Limb (tissue), 2 donors: ENCODE data around the gene TJAP1.

Source experiments
- DNase-seq, 2 donors: peaks; one replicate each; pipeline ENCODE4 v3.0.0-alpha.2; 2016; ENCODE audit errors: extremely low spot score in 2 of 2

TJAP1 gene, protein sequence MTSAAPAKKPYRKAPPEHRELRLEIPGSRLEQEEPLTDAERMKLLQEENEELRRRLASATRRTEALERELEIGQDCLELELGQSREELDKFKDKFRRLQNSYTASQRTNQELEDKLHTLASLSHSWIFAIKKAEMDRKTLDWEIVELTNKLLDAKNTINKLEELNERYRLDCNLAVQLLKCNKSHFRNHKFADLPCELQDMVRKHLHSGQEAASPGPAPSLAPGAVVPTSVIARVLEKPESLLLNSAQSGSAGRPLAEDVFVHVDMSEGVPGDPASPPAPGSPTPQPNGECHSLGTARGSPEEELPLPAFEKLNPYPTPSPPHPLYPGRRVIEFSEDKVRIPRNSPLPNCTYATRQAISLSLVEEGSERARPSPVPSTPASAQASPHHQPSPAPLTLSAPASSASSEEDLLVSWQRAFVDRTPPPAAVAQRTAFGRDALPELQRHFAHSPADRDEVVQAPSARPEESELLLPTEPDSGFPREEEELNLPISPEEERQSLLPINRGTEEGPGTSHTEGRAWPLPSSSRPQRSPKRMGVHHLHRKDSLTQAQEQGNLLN

DNA sequence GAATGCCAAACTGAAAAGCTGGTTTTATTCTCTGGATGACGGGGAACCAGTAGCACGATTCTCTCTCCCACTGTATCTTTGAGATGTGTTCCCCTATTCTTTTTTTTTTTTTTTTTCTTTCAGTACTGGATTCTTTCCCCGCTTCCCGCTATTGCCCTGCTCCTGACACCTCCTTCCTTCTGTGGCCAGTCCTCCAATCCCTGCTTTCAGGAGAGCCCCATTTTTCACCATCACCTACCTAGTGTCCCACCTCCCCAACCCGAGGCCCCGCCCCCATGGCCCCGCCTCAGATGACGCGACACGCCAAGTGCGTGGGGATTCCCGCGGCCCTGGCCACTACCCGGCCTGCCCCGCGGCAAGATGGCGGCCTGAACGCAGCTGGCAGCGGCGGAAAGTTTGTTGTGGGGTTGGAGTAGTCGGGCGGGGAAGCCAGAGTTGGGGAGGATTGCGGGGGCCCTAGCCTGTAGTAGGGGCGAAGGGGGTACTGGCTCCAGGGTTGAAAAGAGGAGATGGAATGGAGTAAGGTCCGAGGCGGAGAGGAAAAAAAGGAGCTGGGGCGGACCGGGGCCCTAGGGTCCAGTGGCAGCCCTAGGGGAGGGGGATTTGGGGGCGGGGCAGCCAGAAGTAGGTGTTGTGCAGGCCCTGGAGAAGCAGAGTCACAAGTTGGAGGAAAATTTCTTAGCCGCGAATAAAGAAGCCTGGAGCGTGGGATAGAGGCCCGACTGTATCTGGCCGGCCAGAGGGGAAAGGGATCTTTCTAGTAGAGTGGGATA lies at the start of gene TJAP1:
Gene TJAP1, plus strand, starts transcription at position 336 of the 773 bp plus-strand sequence. CDS start 21,432 bp downstream, outside the sequence.
- peak; percentile 85 to 99 for DNase-seq

DNA sequence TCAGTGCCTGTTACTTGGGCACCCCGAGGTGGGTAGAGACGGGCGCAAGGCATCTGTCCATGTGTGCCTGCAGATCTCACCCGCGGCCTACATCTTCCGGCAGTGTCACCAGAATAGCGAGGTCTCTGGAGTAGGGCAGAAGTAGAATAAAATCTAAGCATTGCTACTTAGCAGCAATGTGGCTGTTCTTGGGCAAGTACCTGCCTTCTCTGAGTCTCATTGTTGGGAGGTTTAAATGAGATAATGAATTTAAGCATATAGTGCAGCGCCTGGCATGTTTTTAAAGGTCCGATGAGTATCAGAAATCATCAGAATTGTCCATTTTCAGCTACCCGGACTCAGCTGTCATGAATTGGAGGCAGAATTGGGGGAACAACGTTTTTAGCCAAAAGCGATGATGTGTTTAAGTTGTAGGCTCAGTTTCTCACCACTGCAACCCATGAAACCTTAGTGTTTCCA lies 49.2 kb upstream of the TJAP1 start:
- no peak for DNase-seq

DNA sequence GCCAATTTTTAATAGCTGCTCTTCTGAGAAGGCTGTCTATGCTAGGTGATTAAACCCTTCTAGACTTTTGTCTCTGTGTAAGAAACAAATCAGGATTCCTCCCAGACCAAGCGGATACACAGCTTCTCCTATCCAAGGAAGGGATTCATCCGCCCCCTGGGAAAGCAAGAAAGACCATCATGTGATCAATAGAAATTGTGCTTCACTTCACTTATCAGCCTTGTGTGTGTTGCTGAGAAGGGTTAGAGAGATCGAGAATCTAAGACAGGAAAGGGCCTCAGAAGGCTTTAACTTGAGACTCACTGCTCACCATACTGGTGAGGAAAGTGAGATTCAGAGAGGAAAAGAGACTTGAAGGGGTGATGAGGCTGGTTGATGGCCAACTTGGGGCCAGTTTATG lies 48.5 kb upstream of the TJAP1 start:
- no peak for DNase-seq

DNA sequence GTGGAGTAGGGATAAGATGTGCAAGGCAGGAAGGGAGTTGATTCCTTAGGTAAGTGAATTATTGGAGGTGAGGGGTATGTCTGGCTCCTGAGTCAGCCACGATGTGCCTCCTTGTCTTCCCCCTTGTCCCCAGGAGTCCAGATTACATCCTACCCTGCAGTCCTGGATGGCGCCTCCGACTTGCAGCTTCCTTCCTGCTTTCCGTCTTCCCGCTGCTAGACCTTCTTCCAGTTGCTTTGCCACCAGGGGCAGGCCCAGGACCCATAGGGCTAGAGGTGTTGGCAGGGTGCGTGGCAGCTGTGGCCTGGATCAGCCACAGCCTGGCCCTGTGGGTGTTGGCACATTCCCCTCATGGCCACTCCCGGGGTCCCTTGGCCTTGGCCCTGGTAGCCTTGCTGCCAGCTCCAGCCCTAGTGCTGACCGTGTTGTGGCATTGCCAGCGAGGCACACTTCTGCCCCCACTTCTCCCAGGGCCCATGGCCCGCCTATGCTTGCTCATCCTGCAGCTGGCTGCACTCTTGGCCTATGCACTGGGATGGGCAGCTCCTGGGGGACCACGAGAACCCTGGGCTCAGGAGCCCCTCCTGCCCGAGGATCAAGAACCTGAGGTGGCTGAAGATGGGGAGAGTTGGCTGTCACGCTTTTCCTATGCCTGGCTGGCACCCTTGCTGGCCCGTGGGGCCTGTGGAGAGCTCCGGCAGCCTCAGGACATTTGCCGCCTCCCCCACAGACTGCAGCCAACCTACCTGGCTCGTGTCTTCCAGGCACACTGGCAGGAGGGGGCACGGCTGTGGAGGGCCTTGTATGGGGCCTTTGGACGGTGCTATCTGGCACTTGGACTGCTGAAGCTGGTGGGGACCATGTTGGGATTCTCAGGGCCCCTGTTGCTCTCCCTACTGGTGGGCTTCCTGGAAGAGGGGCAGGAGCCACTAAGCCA lies 45.1 kb upstream of the TJAP1 start:
- DNase-seq = no peak

DNA sequence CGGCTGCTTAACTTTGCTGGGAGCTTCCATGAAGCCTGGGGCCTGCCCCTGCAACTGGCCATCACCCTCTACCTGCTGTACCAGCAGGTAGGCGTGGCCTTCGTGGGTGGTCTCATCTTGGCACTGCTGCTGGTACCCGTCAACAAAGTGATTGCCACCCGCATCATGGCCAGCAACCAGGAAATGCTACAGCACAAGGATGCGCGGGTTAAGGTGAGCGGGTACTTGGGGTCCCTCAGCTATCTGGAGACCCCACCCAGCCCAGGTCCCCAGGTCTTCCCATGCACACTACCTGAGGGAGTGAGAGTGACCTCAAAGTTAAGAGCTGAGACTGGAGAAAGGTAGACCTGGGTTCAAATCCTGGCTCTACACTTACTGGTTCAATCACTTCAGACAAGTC lies 44.2 kb upstream of the TJAP1 start:
- no peak for DNase-seq

DNA sequence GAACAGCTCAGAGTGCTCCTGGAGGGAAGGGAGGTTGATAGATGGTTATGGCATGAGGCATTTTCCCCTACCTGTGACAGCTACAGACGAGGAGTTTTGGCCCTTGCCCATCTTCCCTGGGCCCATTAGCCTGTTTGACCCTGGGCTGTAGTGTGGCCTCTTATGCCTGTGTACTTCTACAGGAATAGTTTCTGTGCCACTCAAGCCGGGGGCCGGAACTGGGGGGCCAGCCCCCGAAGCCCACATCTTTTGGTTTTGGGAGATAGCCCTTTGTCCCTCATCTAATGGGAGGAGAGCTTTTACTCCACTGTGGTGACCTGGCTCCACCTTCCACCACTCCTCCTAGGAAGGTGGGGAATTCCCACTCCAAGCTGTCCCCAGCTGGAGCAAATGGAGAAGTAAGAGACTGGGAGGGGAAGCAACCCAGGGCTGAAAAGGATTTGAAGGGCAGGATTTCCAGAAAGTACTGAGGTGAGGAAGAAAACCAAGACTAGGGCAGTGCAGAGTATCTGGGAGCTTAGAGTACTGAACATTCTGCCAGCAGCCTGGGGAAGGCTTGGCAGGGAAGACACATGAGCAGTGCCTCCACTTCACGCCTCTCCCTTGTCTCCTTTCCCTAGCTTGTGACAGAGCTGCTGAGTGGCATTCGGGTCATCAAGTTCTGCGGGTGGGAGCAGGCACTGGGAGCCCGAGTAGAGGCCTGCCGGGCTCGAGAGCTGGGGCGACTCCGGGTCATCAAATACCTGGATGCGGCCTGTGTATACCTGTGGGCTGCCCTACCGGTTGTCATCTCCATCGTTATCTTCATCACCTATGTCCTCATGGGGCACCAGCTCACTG lies 43.1 kb upstream of the TJAP1 start:
- DNase-seq = no peak

DNA sequence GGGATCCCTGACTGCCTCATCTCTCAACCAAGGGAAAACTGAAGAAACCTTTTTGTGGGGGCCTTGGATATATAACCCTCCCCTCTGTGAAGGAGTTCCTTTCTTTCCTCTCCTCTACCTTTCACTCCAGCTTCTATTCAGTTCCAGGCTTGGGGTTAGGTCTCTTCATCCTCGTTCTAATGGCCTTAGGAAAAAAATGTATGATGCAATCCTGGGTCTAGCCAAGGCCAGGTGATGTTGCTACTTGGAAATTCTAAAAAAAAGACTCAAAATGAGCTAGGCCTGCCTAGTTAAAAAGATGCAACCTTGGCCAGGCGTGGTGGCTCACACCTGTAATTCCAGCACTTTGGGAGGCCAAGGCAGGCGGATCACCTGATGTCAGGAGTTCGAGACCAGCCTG lies 42.4 kb upstream of the TJAP1 start:
- DNase-seq = no peak

DNA sequence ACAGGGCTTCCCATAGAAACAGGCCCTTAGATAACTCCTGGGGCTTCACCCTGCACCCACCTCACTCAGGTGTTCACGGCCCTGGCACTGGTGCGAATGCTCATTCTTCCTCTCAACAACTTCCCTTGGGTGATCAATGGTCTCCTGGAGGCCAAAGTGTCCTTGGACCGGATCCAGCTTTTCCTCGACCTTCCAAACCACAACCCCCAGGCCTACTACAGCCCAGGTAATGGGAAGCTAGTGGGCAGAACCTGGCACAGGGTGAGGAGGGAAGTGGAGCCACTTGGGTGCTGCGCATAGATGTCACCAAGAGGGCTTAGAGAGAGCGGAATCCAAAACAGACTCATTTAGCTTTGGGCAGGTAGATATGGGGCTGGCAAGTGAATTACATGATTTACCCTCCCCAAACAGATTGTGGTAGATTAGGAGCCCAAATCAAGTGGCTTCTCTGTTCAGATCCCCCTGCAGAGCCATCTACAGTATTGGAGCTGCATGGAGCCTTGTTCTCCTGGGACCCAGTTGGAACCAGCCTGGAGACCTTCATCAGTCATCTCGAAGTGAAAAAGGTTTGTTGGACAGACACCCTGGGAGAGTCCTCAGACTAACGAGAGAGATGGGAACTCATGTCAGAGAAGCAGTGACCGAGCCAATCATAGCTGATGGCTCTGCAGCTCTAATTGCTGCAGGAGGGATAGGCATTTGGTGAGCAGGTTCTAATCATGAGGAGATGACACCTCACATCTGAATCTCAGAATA lies 41.5 kb upstream of the TJAP1 start:
- no peak for DNase-seq

DNA sequence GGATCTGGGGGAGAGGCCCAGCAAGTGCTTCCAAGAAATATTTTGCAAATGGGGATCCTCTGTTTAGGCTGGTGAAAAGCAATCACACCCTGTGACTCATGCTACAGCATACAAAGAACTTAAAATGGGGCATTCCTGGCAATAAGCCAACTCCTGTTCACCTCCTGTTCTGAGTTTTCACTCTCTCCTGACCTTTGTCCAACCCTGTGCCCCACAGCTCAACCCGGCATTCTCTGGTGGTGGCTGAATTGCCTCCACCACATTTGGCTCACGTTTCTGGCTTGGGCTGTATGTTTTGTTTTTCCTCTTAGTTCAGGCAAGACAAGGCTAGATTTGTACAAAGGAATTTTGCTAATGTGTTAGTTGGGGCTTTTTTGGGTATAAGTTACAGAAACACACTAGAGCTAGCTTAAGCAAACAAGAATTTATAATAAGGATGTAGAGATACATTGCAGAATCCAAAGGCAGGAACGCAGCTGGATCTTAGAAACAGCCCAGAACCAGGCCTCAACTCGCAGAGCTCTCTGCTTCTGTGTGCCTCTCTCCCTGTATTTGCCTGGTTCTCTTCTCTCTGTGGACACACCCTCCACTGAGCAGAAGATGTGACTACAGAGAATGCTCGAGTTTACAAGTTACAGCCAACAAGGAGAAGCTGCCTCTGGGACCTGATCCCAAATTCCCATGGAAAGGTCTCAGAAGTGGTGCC lies 40.6 kb upstream of the TJAP1 start:
- DNase-seq = peak in 1 of 2 donors; percentile 61

DNA sequence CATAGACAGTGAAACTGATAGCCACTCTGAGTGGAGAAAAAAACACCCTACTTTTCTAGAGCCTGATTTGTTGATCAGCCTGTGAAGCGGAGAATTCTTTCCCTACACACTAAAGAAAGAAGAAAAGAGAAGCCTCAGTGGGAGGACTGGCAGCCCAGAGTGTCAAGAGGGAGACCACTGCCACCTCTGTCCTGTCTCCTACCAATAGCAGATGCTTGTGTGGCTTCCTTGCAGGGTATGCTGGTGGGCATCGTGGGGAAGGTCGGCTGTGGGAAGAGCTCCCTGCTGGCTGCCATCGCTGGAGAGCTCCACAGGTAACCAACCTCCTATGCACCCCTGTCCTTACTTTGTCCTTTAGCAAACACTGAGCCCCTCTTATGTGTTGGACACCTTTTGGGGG lies 39.7 kb upstream of the TJAP1 start:
- DNase-seq = no peak

DNA sequence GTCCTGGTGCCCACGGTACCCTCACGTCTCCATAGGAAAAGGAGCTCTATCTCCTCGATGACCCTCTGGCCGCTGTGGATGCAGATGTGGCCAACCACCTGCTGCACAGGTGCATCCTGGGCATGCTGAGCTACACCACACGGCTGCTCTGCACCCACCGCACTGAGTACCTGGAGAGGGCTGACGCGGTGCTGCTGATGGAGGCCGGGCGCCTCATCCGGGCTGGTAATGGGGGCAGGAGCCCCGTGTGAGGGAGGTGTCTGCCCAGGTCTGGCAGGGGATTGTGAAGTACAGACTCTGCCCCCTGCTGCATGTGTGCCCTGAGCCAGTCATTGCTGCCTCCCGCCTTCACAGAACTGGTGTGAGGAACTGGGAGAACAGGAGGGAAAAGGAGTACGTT lies 34.4 kb upstream of the TJAP1 start:
- no peak for DNase-seq

DNA sequence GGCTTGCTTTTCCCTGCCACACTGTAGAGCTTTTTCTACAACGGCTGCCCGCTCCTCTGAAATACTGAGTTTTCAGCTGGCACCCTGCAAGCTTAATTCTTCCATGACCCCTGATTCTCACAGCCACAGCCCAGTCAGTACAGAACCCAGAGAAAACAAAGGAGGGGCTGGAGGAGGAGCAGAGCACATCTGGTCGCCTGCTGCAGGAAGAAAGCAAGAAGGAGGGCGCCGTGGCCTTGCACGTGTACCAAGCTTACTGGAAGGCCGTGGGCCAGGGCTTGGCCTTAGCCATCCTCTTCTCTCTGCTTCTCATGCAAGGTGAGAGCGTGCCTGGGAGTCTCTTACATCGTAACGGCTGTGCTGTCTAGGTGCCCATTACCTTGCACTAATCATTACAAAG lies 33.3 kb upstream of the TJAP1 start:
- no peak for DNase-seq

DNA sequence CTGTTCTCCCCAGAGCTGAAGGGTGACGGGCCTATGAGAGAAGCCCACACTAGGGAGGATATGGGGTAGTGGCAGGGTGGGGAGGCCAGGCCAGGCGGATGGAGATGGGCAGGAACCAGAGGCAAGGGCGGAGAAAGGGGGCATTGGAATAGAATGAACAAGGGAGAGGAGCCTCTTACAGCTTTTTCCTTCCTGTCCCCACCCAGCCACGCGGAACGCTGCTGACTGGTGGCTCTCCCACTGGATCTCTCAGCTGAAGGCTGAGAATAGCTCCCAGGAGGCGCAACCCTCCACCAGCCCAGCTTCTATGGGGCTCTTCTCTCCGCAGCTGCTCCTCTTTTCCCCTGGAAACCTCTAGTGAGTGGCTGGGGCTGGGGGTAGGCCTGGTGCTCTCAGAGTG lies 32.8 kb upstream of the TJAP1 start:
- DNase-seq = no peak

DNA sequence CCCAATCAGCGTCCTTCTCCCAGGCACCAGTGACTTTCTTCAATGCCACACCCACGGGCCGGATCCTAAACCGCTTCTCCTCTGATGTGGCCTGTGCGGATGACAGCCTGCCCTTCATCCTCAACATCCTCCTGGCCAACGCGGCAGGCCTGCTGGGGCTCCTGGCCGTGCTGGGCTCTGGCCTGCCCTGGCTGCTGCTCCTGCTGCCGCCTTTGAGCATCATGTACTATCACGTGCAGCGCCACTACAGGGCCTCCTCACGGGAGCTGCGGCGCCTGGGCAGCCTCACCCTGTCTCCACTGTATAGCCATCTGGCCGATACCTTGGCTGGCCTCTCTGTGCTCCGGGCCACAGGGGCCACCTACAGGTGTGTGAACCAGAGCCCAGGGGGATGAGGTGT lies 31.8 kb upstream of the TJAP1 start:
- no peak for DNase-seq

DNA sequence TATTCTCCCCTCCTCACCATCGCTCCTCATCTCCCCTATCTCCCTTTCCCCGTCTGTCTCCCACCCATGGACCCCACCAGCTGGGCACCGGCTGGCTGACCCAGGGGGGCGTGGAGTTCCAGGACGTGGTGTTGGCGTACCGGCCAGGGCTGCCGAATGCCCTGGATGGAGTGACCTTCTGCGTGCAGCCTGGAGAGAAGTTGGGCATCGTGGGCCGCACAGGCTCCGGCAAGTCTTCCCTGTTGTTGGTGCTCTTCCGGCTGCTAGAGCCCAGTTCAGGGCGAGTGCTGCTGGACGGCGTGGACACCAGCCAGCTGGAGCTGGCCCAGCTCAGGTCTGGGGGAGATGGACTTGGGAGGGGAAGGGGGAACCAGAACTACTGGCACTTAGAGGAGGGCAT lies 29.8 kb upstream of the TJAP1 start:
- DNase-seq = no peak

DNA sequence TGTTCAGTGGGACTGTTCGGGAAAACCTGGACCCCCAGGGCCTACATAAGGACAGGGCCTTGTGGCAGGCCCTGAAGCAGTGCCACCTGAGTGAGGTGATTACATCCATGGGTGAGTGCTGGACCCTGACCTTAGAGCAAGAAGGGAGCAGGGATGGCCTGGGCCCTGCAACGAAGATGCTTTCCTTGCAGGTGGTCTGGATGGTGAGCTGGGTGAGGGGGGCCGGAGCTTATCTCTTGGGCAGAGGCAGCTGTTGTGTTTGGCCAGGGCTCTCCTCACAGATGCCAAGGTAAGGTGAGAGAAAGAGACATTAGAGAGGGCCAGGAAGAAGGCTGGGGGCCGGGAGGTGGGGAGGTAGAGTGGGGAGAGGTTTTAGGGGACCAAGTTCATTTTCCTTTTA lies 28.5 kb upstream of the TJAP1 start:
- no peak for DNase-seq

DNA sequence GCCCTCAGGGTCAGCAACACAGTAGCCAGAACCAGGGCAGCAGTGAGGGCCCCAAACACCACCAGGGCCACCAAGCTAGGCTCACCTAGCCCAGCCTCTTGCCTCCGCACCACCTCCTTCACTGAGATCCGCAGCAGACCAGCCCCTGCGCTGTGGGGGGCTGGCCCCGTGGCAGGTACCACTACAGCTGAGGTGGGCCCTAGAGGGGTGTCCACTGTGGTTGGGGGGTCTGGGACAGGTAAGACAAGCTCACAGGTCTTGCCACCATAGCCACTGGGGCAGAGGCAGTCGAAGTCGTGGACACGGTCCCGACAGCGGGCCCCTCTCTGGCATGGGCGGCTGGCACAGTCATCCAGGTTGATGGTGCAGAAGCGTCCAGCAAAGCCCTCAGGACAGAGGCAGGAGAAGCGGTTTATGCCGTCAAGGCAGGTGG lies 26.7 kb upstream of the TJAP1 start:
- DNase-seq = no peak

DNA sequence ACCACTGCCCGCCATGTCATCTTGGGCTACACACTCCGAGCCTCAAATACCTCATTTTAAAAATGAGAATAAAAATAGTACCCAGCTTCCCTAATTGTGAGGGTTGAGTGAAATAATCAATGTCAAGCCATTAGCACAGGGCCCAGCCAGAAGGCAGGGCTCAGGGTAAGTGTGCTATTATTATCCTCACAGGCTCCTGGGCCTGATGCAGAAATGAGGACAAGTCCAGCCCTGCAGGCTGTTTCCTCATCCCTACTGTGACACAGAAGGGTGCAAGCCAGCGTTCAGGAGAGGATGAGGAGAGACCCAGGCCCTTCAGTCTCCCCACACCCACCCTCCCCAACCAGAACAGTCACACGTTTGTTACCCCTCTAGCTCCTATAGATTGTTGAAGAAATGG lies 26.0 kb upstream of the TJAP1 start:
- DNase-seq = no peak

DNA sequence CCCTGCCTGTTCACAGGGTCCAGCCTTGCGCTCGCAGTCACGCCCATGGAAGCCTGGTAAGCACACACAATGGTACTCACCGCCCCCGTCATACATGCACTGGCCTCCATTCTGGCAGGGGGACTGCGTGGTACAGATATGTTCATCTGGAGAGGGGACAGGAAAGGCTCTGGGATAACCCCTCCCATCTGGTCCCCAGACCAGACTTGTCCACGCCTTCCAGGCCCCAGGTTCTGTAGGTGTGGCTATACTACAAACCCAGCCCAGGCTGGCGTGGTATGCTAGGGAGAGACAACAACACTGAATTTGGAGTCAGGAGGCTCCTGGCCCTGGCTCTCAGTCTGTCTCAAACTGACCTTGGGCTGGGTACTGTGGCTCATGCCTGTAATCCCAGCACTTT lies 25.4 kb upstream of the TJAP1 start:
- no peak for DNase-seq
